ENCODE measurements around the gene GMEB2.

GMEB2 gene

DNA sequence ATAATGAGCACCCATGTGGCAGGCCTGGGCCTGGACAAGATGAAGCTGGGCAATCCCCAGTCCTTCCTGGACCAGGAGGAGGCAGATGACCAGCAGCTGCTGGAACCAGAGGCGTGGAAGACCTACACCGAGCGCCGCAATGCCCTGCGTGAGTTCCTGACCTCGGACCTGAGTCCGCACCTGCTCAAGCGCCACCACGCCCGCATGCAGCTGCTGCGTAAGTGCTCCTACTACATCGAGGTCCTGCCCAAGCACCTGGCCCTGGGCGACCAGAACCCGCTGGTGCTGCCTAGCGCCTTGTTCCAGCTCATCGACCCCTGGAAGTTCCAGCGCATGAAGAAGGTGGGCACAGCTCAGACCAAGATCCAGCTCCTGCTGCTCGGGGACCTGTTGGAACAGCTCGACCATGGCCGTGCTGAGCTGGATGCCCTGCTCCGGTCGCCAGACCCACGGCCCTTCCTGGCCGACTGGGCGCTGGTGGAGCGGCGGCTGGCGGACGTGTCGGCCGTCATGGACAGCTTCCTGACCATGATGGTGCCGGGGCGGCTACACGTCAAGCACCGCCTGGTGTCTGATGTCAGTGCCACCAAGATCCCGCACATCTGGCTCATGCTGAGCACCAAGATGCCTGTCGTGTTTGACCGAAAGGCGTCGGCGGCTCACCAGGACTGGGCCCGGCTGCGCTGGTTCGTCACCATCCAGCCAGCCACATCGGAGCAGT, 71.1 kb downstream of the GMEB2 start:
- no peak for DNase-seq

DNA sequence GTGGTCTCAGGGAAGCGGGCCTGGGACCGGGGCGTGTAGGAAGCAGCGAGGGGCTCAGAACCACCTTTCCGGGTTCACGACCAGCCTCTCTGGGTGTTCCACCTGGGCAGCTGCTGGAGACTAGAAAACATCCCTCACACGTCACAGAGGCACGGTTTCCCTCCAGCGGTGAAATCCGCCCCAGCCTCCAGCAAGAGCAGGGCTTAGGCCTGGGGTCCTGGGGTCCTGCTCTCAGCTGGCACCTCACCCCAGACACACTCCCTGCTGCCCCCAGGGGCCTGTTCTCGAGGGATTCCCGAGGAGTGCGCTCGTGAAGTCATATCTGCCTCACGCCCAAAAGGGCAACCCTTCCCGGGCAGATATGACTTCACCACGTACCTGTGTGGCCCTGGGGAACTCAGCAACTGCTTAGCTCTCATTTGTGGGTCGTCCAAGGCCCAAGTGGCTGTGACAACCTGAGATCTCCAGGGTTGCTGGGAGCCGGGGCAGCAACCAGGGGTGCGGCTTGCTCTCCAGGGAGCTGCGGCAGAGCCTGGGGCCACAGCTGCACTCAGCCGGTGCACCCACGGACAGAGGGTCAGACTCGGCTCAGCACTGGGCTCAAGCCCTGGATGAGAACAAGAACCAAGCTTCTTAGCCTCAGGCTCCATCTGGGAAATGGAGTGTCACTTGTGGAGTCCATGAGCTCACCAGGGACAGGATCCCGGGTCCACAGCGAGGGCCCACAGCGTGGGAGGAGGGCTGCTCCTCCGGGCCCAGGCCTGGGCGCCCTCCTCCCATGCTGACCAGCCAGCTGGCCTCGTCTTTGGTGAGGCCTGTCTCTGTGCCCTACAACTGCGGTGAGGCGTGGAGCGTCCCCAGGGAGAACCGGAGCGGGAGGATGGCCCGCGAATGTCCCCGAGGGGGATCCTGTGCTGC, 72.3 kb downstream of the GMEB2 start:
- DNase-seq: no peak

DNA sequence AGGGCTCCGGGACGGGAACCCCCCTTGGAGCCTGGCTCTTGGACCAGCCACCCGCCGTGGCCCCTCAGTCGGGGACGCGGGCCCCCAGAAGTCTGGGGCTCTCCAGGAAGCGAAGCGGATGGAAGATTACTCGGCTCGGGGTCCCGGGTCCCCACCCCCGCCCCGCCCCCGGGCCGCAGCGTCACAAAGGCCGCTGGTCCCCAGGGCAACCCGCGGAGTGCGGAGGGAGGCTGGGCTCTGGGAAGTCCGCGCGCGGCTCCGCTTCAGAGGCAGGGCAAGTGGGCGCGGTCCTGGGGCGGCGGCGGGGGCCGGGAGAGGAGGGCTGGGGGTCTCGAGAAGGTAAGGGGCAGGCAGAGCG, 73.0 kb downstream of the GMEB2 start, which contains the start of gene FNDC11:
Gene FNDC11 (plus strand): TSS at position 227 of the 358 bp plus-strand sequence. CDS start 1,505 bp downstream, outside the sequence.
- no peak for DNase-seq

DNA sequence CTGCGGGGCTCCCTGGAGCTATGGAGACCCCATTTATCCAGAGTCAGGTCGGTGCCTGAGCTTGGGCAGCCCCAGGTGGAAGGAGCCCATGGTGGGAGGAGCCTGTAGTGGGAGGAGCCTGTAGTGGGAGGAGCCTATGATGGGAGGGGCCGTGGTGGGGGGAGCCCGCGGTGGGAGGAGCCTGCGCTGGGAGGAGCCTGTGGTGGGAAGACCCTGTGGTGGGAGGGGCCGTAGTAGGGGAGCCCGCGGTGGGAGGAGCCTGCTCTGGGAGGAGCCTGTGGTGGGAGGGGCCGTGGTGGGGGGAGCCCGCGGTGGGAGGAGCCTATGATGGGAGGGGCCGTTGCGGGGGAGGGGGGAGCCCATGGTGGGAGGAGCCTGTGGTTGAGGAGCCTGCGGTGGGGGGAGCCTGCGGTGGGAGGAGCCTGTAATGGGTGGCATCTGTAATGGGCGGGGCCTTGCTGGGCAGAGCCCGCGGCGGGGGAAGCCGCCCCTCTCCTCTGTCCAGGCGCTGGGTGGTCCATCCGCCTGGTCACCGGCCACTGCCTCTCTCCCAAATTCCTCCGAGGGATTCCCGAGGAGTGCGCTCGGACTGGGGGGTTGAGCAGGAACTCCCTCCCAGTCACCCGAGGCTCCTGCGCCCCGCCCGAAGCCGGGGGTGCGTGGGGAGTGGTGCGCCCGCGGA, 73.5 kb downstream of the GMEB2 start:
- no peak for DNase-seq

DNA sequence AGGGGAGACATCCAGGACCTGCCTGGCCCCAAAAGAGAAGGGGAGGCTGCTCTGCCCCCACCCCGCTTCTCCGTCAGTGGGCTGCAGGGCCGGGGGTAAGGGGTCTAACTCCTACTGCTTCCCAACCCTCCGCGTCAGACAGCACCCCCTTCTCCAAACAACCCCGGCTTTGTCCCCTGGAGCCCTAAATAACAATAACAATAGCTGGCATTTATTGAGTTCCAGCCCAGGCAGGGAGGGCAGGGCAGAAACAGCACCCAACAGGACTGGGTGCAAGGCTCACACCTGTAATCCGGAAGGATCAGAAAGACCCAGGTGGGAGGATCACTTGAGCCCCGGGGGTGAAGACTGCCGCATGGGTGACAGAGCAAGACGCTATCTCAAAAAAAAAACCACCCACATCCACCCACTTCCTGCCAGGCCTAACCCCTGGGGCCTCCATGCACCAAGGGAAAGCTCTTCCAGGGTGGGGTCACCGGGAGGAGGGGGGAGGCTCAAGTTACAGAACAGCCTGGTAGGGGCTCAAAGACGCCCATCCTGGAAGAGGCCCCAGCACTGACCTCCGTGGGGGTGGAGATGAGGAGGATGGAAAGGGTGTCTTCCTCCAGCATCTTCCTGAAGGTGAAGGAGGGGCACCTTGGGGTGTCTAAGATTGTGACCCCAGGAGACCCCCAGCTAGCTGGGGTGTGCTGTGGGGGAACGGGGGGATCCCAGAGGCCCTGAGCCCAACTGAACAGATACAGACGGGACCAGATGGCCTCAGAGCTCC, 74.2 kb downstream of the GMEB2 start:
- no peak for DNase-seq

DNA sequence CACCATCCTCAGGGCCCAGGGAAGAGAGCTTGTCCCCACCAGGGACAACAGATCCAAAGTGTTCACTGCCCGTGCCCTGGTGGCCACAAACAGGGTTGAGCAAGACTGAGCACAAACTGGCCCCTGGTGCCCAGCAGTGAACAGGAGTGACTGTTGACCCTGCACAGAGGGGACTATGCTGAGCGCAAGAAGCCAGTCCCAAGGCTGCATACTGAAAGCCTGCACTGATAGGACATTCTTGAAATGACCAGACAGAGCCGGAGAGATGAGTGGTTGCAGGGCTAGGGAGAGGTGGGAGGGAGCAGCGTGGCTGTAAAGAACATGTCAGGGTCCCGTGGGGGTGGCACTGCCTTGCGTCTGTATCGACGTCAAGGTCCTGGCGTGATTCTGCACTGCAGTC, 75.8 kb downstream of the GMEB2 start:
- DNase-seq: no peak

DNA sequence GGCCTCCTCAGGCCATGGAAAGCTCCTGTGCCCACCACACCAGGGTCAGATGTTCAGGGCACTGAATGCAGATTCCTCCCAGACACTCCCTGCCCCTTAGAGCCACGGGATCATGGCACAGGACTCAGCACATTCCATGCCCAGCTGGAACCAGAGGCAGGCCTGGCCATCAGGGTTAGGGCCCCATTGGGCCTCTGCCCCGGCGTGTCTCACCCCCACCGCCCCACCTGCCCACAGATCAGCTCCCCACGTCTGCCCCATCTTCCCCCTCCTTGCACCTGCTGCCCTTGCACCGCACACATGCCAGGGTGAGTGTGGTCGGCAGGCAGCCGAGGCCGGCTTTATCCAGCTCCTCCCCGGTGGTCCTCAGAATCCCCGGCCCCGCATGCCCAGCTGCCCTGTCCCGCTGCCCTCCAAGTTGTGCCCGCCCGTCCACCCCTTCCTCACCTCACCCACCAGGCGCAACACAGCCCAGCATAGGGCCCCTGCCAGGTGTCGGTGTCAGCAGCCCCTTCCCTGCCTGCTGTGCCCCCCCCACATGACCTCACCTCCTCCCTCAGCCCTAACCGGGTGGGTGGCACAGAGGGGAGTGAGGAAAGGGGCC, 77.1 kb downstream of the GMEB2 start:
- no peak for DNase-seq

DNA sequence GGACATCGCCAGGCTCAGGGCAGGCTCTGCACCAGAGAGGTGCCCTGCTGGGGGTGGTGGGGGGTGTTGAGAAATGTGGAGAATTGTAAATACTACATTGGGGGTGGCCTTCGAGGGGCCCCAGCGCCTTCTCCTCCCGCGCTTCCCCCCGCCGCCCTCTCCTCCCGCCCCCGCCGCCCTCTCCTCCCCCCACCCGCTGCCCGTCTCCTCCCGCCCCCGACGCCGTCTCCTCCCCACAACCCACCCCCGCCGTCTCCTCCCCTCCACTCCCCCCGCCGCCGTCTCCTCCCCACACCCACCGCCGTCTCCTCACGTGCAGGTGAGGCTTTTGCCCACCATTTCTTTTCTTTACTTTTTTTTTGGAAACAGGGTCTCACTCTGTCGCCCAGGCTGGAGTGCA, 77.9 kb downstream of the GMEB2 start:
- no peak for DNase-seq

DNA sequence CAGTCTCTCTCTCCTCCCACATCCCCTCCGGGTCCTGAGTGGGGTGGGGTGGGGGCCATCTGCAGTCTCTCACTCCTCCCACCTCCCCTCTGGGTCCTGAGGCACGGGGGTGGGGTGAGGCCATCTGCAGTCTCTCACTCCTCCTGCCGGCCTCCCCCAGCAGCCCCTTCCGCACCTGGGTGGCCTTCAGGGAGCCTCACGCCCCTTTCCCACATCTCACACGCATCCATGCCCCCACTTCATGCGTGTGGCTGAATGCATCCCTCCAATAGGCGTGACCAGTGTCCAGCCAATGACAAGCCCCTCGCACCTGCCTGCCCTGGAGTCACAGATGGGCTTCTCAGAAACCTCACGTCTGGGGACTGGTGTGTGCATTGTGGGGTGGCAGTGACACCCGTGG, 78.4 kb downstream of the GMEB2 start:
- DNase-seq: no peak

DNA sequence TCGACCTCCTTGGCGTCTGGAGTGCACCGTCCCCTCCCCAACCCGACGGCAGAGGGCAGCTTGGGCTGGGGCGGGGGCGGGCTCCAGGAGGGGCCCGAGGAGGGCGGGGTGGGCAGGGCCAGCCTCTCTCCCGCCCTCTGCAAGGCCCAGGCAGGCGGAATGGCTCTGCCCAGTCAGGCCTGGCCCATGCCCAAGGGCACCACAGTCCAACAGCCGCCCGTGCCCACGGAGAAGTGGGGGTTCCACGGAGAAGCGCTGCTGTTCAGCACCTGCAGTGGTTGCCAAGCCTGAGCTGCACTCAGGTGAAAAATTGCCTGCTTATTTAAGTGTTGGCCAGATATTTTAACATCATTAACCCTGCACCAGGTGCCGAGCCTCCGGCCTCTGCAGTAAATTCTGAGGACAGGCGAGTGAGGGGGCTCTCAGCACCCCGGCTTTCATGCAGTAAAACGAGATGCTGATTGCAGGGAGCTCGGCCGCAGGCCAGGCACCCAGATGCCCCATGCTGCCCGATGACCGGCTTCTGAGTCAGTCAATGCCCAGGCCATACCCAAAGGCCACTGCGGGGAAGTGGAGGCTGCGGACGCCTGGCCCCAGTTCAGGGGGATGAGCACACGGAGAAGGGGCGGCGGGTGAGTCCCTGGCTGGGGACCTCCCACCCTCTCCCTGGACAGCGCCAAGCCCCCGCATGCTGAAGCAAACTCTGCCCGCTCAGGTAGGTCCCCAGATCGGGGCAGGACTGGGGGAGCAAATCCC, 79.0 kb downstream of the GMEB2 start, which contains the start of gene SRMS:
Gene SRMS (minus strand): TSS at position 25 of the 756 bp plus-strand sequence. CDS start 286 bp downstream, outside the sequence.
- no peak for DNase-seq

DNA sequence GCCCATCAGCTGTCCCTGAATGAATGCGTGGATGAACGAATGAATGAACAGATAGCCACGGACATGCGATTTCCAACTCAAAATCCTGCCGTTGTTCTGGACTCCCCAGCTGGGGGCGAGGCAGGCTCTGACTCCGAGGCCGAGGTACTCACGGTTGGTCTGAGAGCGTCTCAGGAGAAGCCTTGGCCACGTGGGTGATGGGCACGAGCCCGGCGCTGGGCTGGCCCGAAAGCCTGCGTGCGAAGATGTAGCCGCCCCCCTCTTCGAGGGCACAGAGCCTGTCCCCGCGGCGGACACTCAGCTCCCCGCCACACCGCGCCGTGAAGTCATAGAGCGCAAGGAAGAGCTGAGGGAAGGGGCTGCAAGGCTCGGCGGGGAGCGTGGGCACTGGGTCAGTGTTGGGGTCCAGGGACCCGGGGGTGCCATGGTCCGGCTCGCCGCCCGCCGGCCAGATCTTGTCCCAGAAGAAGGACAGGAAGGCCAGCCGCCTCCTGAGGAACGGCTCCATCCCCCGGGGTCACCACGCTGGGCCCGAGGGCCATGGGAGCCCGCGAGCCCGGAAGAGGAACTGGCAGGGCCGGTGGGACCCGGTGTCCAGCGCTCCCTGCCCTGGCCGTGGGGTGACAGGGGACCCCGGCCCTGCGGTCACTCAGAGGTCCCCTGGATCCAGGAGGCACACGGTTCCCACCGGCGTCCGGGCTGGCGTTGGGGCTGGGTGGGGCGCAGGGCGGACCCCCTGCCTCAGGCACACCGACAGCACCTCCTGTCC, 79.8 kb downstream of the GMEB2 start:
- no peak for DNase-seq

DNA sequence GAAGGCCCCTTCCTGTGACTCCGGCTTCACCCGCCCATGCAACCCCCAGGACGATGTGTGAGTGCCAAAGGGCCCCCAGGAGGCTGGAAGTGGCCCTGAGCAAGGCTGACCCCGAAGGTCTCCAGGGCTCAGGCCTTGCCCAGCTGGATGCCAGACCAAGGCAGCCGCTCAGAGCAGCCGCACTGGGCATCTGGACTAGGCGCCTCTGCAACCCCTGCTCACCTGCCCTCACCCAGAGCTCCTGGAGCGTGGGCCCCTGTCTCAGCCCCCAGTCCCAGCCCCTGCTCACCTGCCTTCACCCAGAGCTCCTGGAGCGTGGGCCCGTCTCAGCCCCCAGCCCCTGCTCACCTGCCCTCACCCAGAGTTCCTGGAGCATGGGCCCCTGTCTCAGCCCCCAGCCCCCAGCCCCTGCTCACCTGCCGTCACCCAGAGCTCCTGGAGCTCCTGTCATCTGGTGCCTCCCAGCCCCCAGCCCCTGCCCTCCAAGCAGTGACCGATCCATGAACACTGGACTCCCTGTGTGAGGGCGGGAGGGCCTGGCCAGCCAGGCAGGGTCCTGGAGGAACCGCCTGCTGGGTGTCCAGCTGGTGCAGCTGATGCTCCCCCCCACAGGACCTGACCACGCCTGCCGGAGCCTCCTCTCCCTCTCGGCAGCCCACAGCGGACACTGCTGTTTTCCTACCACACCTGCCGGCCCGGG, 80.5 kb downstream of the GMEB2 start:
- no peak for DNase-seq

DNA sequence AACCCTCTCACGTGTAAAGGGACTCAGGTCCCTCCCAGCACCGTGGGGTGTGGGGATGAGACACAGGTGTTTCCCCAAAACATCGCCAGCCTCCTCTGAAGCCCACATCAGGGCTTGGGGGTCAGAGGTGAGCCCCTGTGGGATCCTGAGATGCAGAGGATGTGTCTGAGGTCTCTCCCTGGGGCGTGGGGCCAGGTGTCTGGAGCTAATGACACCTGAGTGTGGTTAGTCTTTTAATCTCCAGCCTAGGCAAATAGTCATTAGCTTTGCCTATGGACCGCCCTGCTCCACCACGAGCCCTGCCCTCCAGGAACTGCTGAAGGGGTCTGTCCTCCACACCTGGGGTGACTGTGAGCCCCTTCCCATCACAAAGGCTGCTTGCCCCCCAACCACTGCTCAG, 81.1 kb downstream of the GMEB2 start:
- no peak for DNase-seq

DNA sequence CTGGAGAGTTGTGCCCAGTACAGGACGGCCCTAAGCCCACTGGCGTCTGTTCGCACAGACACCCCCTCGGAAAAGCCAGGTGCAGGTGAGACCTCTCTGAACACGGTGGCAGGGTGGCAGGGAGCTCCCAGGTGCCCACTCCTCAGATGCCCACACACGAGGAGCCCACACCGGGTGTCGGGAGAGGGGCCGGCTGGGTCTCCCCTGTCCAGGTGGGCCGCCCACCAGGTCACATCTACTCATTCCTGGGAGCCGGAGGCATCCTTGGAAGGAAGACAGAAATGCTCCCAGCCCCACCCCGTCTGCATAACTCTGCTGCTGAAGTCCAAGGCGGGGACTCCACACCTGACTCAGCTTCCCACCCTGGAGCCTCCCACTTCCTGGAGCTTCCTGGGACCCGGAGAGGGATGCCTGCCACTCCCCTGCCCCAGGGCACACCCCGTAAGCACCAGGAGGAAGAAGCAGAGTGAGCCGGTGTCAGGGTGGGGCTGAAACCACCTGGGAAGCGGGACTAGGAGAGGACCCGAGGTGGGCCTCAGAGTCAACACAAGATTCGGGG, 81.9 kb downstream of the GMEB2 start:
- DNase-seq: no peak

DNA sequence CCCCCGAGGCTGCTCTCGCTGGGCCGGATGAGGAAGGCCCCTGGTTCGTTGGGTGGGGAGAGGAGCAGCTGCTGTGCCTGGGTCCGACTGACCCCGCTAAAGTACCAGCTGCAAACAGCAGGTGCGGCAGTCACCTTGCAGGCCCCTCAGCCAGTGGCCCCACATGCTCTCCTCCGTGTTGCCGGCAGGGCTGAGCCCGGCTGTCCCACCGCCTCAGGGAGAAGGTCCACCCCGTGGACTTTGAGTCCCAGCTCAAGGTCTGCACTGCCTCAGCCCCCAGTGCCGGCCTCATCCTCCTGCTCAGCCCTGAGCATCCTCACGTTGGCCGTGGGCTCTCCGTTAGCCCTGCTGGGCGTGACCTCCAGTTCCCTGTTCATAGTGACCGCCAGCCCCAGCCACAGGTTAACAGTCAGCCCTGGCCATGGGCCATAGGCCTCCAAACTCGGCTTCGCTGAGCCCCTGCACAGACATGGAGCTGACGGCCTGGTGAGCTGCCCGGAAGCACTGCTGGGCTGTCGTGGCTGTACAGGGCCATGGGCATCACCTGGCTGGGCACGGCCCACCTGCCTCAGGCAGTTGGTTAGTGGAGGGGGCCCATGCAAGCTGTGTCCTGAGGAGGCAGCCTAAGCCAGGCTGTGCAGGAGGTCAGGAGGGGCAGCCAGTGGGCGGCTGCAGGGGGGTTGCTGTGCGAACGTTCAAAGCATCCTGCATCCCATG, 82.5 kb downstream of the GMEB2 start:
- DNase-seq: no peak

DNA sequence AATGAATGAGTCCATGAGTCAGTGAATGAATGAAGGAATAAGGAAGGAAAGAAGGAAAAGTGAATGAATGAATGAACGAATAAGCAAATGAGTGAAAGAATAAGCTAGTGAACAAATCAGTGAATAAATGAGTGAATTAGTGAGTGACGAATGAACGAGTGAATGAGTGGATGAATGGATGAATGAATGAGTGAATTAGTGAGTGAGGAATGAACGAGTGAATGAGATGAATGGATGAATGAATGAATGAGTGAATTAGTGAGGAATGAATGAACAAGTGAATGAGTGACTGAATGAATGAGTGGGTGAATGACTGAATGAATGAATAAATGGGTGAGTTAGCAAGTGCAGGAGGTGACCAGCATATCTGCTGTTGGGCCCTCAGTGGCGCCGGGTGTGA, 83.2 kb downstream of the GMEB2 start:
- no peak for DNase-seq

DNA sequence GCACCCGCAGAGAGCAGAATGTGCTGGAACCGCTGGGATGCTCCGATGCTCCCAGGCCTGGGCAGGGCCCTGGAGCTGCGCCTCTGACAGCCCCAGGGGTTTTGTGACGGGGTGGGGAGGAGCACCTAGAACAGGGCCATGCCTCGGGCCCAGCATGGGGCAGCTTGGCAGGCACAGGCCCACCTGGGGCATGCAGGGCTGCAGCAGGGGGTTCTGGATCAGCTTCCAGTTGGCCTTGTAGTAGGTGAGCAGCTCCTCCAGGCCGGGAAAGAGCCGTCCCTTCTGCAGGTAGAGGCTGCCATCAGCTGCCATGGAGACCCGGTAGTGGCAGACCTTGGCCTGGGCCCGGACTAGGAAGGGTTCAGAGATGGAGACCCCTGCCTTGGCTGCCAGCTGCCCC, 83.8 kb downstream of the GMEB2 start:
- DNase-seq: no peak

DNA sequence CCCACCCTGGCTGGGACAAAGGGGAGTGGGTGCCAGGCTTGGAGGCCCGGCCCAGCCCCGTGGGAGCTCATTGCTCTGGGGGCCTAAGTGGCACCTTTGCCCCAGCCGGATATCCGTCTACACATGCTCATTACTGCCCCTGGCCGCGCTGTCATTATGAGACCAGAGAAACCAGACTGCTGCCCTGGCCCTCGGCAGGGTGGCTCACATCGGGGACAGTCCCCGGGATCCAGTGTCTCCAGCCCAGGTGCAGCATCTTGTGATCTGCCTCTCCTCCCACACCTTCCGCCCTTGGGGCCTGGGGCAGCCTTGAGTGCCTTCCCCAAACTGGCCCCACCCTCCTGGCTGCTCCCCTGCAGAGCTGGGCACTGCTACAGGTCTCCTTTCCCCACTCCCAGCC, 84.2 kb downstream of the GMEB2 start:
- no peak for DNase-seq

DNA sequence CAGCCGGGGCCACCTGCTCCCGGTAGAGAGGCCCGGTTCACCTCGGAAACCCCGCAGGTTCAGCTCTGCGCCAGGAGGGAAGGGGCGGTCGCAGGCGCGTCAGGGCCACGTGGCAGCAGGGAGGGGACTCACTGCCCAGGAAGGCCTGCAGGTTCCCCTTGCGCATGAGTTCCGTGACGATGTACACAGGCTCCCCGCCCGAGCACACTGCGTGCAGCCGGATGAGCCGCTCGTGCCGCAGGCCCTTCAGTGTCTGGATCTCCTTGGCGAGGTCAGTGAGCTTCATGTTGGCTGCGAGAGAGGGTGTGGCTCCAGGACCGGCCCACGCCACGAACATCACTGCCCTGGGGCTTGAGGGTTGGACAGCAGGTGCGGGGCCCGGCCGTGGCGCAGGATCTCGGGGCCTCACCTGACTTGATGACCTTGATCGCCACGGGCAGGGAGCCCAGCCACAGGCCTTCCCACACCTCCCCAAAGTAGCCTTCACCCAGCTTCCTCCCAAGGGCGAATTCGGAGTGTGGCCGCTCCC, 84.8 kb downstream of the GMEB2 start:
- no peak for DNase-seq

Measured in KG1 (cell line).